IPS DF 4.7 (cell line): ENCODE measurements around the gene FXYD4.

Source experiments
- DNase-seq: peaks from one replicate; pipeline ENCODE4 v3.0.0-alpha.2; 2013; ENCODE audit warnings: low spot score; ENCODE audit errors: extremely low read depth

FXYD4 gene

GRCh38 chr10:43395571-43396060 is 24.2 kb downstream of the FXYD4 start:
- no peak for DNase-seq

GRCh38 chr10:43396061-43396927 is 24.9 kb downstream of the FXYD4 start:
- DNase-seq: no peak

GRCh38 chr10:43396928-43397624 is 25.6 kb downstream of the FXYD4 start:
- no peak for DNase-seq

GRCh38 chr10:43398939-43399319 is 27.5 kb downstream of the FXYD4 start:
- DNase-seq: no peak

- DNase-seq: no peak
These were observed 28.2 kb downstream of the FXYD4 start for GRCh38 chr10:43399320-43400310.

GRCh38 chr10:43401627-43402026 is 30.2 kb downstream of the FXYD4 start:
- no peak for DNase-seq

- DNase-seq: no peak
These were observed 30.7 kb downstream of the FXYD4 start for GRCh38 chr10:43402176-43402575.

- DNase-seq: no peak
These were observed 31.5 kb downstream of the FXYD4 start for GRCh38 chr10:43402880-43403452.

- no peak for DNase-seq
These were observed 32.7 kb downstream of the FXYD4 start for GRCh38 chr10:43403911-43404703.

GRCh38 chr10:43404704-43405084 is 33.3 kb downstream of the FXYD4 start:
- DNase-seq: no peak

- DNase-seq: no peak
These were observed 35.7 kb downstream of the FXYD4 start for GRCh38 chr10:43407148-43407575.

- no peak for DNase-seq
These were observed 36.3 kb downstream of the FXYD4 start for GRCh38 chr10:43407576-43408330.

- DNase-seq: no peak
These were observed 36.9 kb downstream of the FXYD4 start for GRCh38 chr10:43408331-43408709.

GRCh38 chr10:43408710-43409384 is 37.4 kb downstream of the FXYD4 start, which contains the start of gene HNRNPF:
TSS of gene HNRNPF (minus strand) at chr10:43409186. CDS start at chr10:43387884, 21,302 bp downstream.
- no peak for DNase-seq

GRCh38 chr10:43409385-43410109 is 38.1 kb downstream of the FXYD4 start:
- no peak for DNase-seq

GRCh38 chr10:43410345-43410744 is 38.9 kb downstream of the FXYD4 start:
- DNase-seq: no peak

GRCh38 chr10:43411536-43411935 is 40.1 kb downstream of the FXYD4 start:
- DNase-seq: no peak

GRCh38 chr10:43415544-43415943 is 44.1 kb downstream of the FXYD4 start:
- DNase-seq: no peak
